ENCODE data around the gene VOPP1.

DNA sequence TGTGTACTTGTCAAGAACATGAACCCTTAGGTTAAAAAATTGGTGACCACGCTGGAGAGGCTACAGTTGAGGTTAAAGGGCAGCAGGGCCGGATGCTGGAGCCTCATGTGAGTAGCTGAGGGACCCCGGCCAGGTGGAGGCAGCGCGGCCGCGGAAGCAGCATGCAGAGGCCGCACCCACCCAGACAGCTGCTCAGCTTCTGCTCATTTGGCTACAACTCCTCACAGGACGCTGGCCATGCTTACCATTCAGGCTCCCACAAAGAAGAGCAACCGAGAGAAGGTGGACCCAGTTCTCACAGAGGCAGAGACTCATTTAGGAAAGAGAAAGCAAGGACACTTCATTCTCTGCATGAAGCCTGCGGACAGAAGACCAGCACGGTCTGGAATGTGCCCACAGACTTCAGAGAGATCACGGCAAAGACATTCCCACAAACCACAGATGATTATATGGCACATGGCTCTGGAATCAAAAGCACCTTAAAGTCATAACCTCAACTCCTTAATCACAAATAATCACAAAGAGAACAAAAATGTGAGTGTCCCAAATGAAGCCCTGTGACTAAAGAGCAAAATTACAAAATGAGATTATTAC lies 94.4 kb downstream of the VOPP1 start:
- TF ChIP-seq, protein P1, sequence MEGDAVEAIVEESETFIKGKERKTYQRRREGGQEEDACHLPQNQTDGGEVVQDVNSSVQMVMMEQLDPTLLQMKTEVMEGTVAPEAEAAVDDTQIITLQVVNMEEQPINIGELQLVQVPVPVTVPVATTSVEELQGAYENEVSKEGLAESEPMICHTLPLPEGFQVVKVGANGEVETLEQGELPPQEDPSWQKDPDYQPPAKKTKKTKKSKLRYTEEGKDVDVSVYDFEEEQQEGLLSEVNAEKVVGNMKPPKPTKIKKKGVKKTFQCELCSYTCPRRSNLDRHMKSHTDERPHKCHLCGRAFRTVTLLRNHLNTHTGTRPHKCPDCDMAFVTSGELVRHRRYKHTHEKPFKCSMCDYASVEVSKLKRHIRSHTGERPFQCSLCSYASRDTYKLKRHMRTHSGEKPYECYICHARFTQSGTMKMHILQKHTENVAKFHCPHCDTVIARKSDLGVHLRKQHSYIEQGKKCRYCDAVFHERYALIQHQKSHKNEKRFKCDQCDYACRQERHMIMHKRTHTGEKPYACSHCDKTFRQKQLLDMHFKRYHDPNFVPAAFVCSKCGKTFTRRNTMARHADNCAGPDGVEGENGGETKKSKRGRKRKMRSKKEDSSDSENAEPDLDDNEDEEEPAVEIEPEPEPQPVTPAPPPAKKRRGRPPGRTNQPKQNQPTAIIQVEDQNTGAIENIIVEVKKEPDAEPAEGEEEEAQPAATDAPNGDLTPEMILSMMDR (IDR thresholded peaks at IDR 0.05; ENCODE audit: low read depth, low read length), result no peak
- TF ChIP-seq POLR2A (IDR thresholded peaks at IDR 0.05; ENCODE audit: extremely low read depth, insufficient read length) (no peak), MAX (IDR thresholded peaks at IDR 0.05; ENCODE audit: low read depth, low read length) (no peak)

Measured in NB4 (cell line).